ENCODE measurements around the gene SKOR1.

The SKOR1 gene

DNA sequence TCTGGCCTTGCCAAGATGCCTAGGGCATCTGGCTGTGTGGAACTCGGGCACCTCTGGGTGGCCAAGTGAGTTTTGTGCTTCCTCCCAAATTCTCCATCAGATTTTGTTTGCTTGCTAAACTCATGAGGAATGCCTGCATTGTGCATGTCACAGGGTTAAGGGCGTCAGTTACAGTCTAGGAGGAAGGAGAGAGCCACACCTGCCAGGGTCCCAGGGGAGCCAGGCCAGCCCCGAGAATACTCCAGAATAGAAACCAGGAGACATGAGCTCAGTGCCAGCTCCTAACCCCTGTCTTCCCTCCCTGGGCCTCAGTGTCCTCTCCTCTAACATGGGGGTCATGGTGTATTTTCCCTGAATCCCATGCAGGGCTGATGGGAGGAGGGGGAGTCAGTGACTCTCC is 22.0 kb upstream of the SKOR1 start:
- Histone ChIP-seq H3K4me3 (ENCODE audit: low read length) (no peak overlapping the region), H3K36me3 (ENCODE audit: insufficient read depth, low read length) (no peaks in the 10 kb centered on the region), H2AFZ (ENCODE audit: low read depth, low read length) (no peak overlapping the region), H3K4me1 (ENCODE audit: insufficient read depth, low read length) (peaks cover 13% of the 10 kb centered on the region), H3K9me3 (ENCODE audit: low read length) (no peaks in the 10 kb centered on the region), H3K27me3 (ENCODE audit: insufficient read depth, low read length) (no peaks in the 10 kb centered on the region)

DNA sequence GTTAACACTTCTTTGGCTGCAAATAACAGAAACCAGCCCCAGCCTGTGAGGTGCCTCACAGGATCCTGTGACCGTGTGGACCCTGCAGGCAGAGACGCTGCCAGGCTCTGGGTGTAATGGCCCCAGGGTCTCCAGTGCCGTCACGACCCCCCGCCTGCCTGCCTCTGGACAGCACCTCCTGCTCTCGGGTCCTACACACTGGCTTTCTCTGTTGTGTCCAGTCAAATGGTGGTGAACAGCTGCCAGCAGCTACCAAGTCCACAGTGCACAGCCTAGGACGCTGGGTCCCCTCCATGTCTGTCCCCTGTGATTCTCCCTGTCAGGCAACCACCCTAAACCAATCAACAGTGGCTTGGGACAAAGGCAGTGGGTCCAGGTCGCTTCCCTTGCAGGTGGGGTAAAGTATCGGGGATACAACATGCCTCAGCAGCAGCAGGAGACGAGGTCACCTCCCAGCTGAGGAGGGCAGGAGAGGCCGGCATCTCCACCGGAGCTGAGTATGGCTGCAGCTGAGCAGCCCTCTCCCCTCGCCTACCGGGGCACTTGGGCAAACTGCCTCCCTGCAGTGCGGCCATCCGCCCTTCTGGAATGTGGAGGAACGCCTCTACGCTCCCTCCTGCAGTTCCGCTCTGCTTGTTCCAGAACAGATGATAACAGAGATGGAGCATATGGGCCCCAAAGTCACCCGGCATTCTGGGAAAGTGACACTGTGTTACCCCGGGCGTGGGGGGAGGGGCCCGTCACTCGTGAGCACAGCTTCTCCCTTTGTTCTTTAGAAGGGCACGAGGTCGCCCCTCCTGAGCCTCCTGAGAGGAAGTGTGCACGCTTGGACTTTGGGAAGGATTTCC is 21.1 kb upstream of the SKOR1 start:
- H3K9me3 ChIP-seq (ENCODE audit: low read length), result no peaks in the 10 kb centered on the region
- no peaks in the 10 kb centered on the region for H3K27me3 ChIP-seq (ENCODE audit: insufficient read depth, low read length)
- H2AFZ ChIP-seq (ENCODE audit: low read depth, low read length), result no peak overlapping the region
- H3K36me3 ChIP-seq (ENCODE audit: insufficient read depth, low read length), result no peaks in the 10 kb centered on the region
- H3K4me3 ChIP-seq (ENCODE audit: low read length), result no peak overlapping the region
- H3K4me1 ChIP-seq (ENCODE audit: insufficient read depth, low read length), result peaks cover 13% of the 10 kb centered on the region

DNA sequence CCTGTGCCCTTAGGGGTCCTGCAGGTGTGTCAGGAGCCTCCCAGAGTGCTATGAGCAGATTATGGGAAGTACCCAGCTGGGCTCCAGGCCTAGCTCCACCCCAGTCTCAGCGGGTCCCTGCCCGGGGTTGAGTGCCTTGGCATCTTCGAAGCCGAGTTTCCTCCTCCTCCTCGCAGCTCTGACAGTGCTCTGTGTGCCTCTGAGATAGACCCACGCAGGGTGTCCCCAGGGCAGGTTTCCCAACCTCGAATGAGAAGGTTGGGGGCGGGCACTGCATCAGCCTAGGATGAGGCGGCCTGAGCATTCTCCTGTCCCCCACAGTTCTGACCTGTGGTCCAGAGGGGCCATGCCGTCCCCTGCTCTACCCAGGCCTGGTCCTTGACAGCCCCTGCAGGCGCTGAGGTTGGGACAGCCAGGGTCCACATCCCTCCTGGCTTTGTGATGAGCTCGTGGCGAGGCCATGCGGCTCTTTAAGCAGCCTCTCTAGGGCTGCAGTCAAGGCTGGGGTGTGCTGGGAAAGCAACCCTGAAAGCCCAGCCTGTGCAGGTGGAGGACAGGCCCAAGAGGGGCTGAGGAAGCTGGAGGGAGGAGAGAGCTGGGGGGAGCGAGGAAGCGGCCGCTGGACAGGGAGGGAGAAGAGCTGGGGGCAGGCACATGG is 20.2 kb upstream of the SKOR1 start:
- Histone ChIP-seq H3K4me1 (ENCODE audit: insufficient read depth, low read length) (peaks cover 13% of the 10 kb centered on the region), H2AFZ (ENCODE audit: low read depth, low read length) (no peak overlapping the region), H3K36me3 (ENCODE audit: insufficient read depth, low read length) (no peaks in the 10 kb centered on the region), H3K27me3 (ENCODE audit: insufficient read depth, low read length) (no peaks in the 10 kb centered on the region), H3K9me3 (ENCODE audit: low read length) (no peaks in the 10 kb centered on the region), H3K4me3 (ENCODE audit: low read length) (no peak overlapping the region)

DNA sequence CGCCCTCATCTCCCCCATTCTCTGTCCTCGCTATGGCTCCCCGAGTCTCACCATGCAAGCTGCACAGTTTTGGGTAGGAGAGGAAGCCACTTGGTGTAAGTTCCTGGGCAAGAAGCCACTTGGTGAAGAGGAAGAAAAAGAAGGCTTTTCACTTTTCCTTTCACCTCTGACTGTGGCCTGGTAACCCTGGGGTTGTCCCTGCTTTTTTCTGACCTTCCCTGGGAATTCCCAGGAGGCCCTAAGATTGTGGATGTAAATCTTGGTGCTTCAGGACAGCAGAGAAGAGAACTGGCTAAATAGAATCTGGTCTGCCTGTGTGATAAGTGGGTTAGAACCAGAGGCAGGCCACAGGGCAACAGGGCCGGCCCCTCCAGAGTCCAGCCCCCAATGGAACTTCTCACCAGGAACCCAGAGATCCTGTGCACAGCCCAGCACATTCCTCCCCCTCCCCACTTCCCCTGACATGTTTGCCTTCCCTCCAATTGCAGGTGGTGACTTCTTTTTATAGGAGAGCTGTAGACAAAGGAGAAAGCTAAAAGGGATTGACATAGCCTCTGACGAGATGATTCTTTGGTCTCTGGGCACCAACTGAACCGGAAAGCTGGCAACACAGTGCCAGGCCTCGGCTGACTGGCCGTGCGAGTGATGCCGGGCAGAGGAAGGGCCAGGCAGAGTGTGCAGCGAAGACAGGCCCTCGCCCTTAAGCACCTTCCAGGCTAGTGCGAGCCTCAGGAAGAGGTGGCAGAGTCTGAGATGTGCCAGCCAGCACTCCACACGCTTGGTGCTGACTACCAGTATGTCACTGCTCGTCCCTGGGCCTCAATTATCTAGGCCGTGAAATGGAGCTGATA is 19.4 kb upstream of the SKOR1 start:
- H3K27me3 ChIP-seq (ENCODE audit: insufficient read depth, low read length), result no peaks in the 10 kb centered on the region
- peaks cover 13% of the 10 kb centered on the region for H3K4me1 ChIP-seq (ENCODE audit: insufficient read depth, low read length)
- H3K36me3 ChIP-seq (ENCODE audit: insufficient read depth, low read length), result no peaks in the 10 kb centered on the region
- no peak overlapping the region for H3K4me3 ChIP-seq (ENCODE audit: low read length)
- no peaks in the 10 kb centered on the region for H3K9me3 ChIP-seq (ENCODE audit: low read length)
- no peak overlapping the region for H2AFZ ChIP-seq (ENCODE audit: low read depth, low read length)

GRCh38 chr15:67806536-67806935 is 18.8 kb upstream of the SKOR1 start:
- no peak overlapping the region for H3K4me3 ChIP-seq (ENCODE audit: low read length)
- peaks cover 13% of the 10 kb centered on the region for H3K4me1 ChIP-seq (ENCODE audit: insufficient read depth, low read length)
- no peaks in the 10 kb centered on the region for H3K36me3 ChIP-seq (ENCODE audit: insufficient read depth, low read length)
- no peaks in the 10 kb centered on the region for H3K27me3 ChIP-seq (ENCODE audit: insufficient read depth, low read length)
- no peak overlapping the region for H2AFZ ChIP-seq (ENCODE audit: low read depth, low read length)
- H3K9me3 ChIP-seq (ENCODE audit: low read length), result no peaks in the 10 kb centered on the region

DNA sequence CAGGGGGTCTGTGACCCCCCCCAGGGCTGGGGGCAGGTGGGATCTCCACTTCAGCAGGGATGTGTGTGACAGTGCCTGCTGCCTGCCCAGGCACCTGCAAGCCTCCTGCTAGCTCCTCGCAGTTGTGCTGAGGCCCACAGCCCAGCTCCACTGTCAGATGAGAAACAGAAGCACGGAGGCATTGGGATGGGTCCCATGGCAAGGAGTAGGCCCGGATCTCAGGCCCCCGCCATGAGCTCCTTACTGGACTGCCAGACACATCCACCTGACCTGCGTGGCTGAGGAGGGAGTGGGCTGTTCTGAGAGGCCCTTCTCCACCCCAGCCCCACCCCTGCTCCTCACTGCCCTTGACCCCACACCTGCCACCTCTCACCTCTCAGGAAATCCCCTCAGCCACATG is 18.2 kb upstream of the SKOR1 start:
- H3K4me3 ChIP-seq (ENCODE audit: low read length), result no peak overlapping the region
- no peaks in the 10 kb centered on the region for H3K27me3 ChIP-seq (ENCODE audit: insufficient read depth, low read length)
- peaks cover 13% of the 10 kb centered on the region for H3K4me1 ChIP-seq (ENCODE audit: insufficient read depth, low read length)
- H3K9me3 ChIP-seq (ENCODE audit: low read length), result no peaks in the 10 kb centered on the region
- H3K36me3 ChIP-seq (ENCODE audit: insufficient read depth, low read length), result no peaks in the 10 kb centered on the region
- no peak overlapping the region for H2AFZ ChIP-seq (ENCODE audit: low read depth, low read length)

DNA sequence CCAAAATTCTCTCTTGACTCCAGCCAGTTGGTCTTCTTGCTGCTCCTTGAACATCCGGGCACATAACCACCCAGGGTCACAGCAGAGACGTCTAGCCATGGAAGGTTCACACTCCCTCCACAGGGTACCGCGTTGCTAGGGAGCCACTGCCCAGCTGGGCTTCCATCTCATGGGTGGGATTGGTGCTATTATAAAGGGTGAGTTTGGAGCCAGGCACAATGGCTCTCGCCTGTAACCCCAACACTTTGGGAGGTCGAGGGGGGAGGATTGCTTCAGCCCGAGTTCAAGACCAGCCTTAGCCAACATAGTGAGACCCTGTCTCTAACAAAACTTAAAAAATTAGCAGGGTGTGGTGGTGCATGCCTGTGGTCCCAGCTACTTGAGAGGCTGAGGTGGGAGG is 17.5 kb upstream of the SKOR1 start:
- no peaks in the 10 kb centered on the region for H3K36me3 ChIP-seq (ENCODE audit: insufficient read depth, low read length)
- H3K27me3 ChIP-seq (ENCODE audit: insufficient read depth, low read length), result no peaks in the 10 kb centered on the region
- no peak overlapping the region for H2AFZ ChIP-seq (ENCODE audit: low read depth, low read length)

GRCh38 chr15:67808821-67809220 is 16.5 kb upstream of the SKOR1 start:
- H3K9me3 ChIP-seq (ENCODE audit: low read length), result no peaks in the 10 kb centered on the region
- no peaks in the 10 kb centered on the region for H3K27me3 ChIP-seq (ENCODE audit: insufficient read depth, low read length)

More for the DNA sequence above, 17.5 kb upstream of the SKOR1 start:
- Histone ChIP-seq H3K4me3 (ENCODE audit: low read length) (no peak overlapping the region), H3K4me1 (ENCODE audit: insufficient read depth, low read length) (peaks cover 15% of the 10 kb centered on the region), H3K9me3 (ENCODE audit: low read length) (no peaks in the 10 kb centered on the region)

DNA sequence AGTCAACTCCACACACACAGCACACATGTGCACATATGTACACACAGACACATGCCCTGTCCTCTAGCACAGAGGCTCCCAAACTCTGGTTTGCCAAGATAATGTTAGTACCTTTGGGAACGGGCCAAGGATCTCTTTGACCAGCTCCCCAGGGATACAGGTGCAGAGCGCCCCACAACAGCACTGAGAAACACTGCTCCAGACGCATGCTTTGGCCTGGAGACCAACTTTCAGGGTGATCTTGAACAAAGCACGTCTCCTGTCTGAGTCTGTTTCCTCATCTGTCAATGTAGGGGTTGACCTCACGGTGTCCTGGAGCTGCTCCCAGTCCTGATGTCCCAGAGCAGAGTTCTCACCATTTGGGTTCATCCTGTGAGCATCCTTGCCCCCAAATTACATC is 15.9 kb upstream of the SKOR1 start:
- H3K36me3 ChIP-seq (ENCODE audit: insufficient read depth, low read length), result no peaks in the 10 kb centered on the region
- peaks cover 9% of the 10 kb centered on the region for H3K4me1 ChIP-seq (ENCODE audit: insufficient read depth, low read length)
- no peak overlapping the region for H3K4me3 ChIP-seq (ENCODE audit: low read length)
- H2AFZ ChIP-seq (ENCODE audit: low read depth, low read length), result no peak overlapping the region
- H3K9me3 ChIP-seq (ENCODE audit: low read length), result no peaks in the 10 kb centered on the region
- no peaks in the 10 kb centered on the region for H3K27me3 ChIP-seq (ENCODE audit: insufficient read depth, low read length)

More at GRCh38 chr15:67808821-67809220, 16.5 kb upstream of the SKOR1 start:
- H3K36me3 ChIP-seq (ENCODE audit: insufficient read depth, low read length), result no peaks in the 10 kb centered on the region
- peaks cover 15% of the 10 kb centered on the region for H3K4me1 ChIP-seq (ENCODE audit: insufficient read depth, low read length)
- H3K4me3 ChIP-seq (ENCODE audit: low read length), result no peak overlapping the region
- H2AFZ ChIP-seq (ENCODE audit: low read depth, low read length), result no peak overlapping the region

DNA sequence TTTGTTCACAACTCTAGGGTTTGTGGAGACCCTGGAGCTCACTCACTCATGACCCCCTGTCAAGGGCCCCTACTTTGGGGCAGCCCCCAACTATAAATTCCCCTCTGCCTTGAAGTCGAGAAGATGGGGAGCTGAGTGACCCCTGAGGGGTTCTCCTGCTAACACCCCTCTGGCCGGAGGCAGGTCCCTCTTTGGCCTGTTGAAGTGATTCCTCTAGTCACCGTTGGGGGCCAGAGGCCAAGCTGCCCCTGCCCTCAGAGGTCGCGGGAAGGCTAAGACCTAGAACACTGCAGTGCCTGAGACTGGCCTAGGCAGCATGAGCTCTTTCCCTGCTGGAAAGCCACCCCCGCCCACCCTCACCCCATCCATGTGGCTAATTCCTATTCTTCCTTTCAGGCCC is 15.4 kb upstream of the SKOR1 start:
- H3K27me3 ChIP-seq (ENCODE audit: insufficient read depth, low read length), result no peaks in the 10 kb centered on the region
- no peaks in the 10 kb centered on the region for H3K9me3 ChIP-seq (ENCODE audit: low read length)
- no peaks in the 10 kb centered on the region for H3K36me3 ChIP-seq (ENCODE audit: insufficient read depth, low read length)
- no peak overlapping the region for H3K4me3 ChIP-seq (ENCODE audit: low read length)
- H3K4me1 ChIP-seq (ENCODE audit: insufficient read depth, low read length), result peaks cover 6% of the 10 kb centered on the region
- H2AFZ ChIP-seq (ENCODE audit: low read depth, low read length), result no peak overlapping the region

DNA sequence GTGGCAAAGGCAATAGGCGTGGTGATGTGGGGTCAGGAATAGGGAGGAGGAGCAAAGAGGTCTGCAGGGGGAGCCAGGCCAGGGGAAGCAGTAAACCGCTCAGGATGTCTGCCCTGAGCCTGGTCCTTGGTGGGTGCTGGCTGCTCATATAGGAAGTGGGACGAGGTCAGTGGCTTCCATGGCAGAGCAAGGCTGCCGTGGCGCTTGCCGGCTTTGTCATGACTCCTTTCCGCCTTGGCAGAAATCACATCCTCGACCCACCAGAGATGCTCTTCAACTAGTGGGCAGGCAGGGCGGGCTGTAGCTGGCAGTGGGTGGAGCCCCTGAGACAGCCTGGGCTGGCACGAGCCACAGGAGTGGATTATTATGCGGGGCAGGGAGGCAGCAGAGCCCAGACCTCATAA is 13.1 kb upstream of the SKOR1 start:
- H3K27me3 ChIP-seq (ENCODE audit: insufficient read depth, low read length), result no peaks in the 10 kb centered on the region
- H3K36me3 ChIP-seq (ENCODE audit: insufficient read depth, low read length), result no peaks in the 10 kb centered on the region
- H3K4me3 ChIP-seq (ENCODE audit: low read length), result no peak overlapping the region
- peaks cover 3% of the 10 kb centered on the region for H3K4me1 ChIP-seq (ENCODE audit: insufficient read depth, low read length)
- no peak overlapping the region for H2AFZ ChIP-seq (ENCODE audit: low read depth, low read length)
- H3K9me3 ChIP-seq (ENCODE audit: low read length), result peaks cover 5% of the 10 kb centered on the region

GRCh38 chr15:67813104-67813634 is 12.1 kb upstream of the SKOR1 start:
- Histone ChIP-seq H3K27me3 (ENCODE audit: insufficient read depth, low read length) (peaks cover 3% of the 10 kb centered on the region), H3K36me3 (ENCODE audit: insufficient read depth, low read length) (no peaks in the 10 kb centered on the region), H3K4me1 (ENCODE audit: insufficient read depth, low read length) (peaks cover 3% of the 10 kb centered on the region), H3K4me3 (ENCODE audit: low read length) (no peak overlapping the region), H2AFZ (ENCODE audit: low read depth, low read length) (no peak overlapping the region), H3K9me3 (ENCODE audit: low read length) (peaks cover 6% of the 10 kb centered on the region)
